IMR-90 (cell line): Measurements from ENCODE around the gene RAB26. TPM values are rescaled to one million over a fixed set of nuclear protein-coding genes. Genes with fewer than 3 reads are reported as not detected.

ENCODE experiments used
- ATAC-seq: fragments of 200-7000 bp; cut with Tn5 transposase; 2 replicates; pipeline ENCODE4 v1.9.1; 2020; ENCODE audit warnings: low read depth, mild to moderate bottlenecking, moderate library complexity
- BruUV-seq: library from RNA; stranded (reverse); fragments of 400-500 nt; replicated peaks from 2 replicates; lab custom pipeline; 2021; lab: Mats Ljungman, UMichigan
- CTCF ChIA-PET: fragments of 300-600 bp; formaldehyde crosslinking; extraction: SDS; loops from one replicate; lab custom pipeline; 2021; ENCODE audit warnings: antibody characterized with exemption; lab: Yijun Ruan, JAX
- POLR2A ChIA-PET: fragments of 300-600 bp; sonication (Branson Sonifier 250); formaldehyde crosslinking; loops from one replicate; lab custom pipeline; 2022; ENCODE audit warnings: antibody characterized with exemption; ENCODE audit not compliant: unreplicated experiment; lab: Charles Lee
- DNase-seq: peaks from one replicate; pipeline ENCODE4 v3.0.0; 2013
- H2AFZ ChIP-seq: replicated peaks from 2 replicates; pipeline ENCODE3; 2013; ENCODE audit warnings: low read length, mild to moderate bottlenecking; ENCODE audit not compliant: poor library complexity
- H2AK5ac ChIP-seq: 2 replicates; pipeline ENCODE4 v1.6.1; 2013; ENCODE audit warnings: low read depth, low read length, inconsistent platforms
- H2AK9ac ChIP-seq: replicated peaks from 2 replicates; pipeline ENCODE3; 2013; ENCODE audit warnings: mild to moderate bottlenecking, low read depth, low read length, moderate library complexity; ENCODE audit not compliant: poor library complexity
- H2BK120ac ChIP-seq: 2 replicates; pipeline ENCODE4 v1.6.1; 2013; ENCODE audit warnings: low read depth, low read length, inconsistent platforms
- H2BK15ac ChIP-seq: 3 replicates; pipeline ENCODE4 v1.6.1; 2013; ENCODE audit warnings: low read depth, low read length, inconsistent platforms
- H2BK20ac ChIP-seq: 2 replicates; pipeline ENCODE4 v1.6.1; 2013; ENCODE audit warnings: low read depth, mild to moderate bottlenecking, inconsistent platforms, low read length, moderate library complexity
- H2BK5ac ChIP-seq: 2 replicates; pipeline ENCODE4 v1.6.1; 2013; ENCODE audit warnings: mild to moderate bottlenecking, low read depth, low read length, inconsistent platforms; ENCODE audit not compliant: poor library complexity, severe bottlenecking
- H3K14ac ChIP-seq: replicated peaks from 2 replicates; pipeline ENCODE4 v1.6.1; 2013; ENCODE audit warnings: low read depth, low read length, inconsistent platforms
- H3K18ac ChIP-seq: 2 replicates; pipeline ENCODE4 v1.6.1; 2013; ENCODE audit warnings: low read depth, low read length, control low read depth
- H3K23ac ChIP-seq: 2 replicates; pipeline ENCODE4 v1.6.1; 2013; ENCODE audit warnings: low read depth, low read length, inconsistent platforms
- H3K27ac ChIP-seq: 2 replicates; pipeline ENCODE4 v1.5.1; 2013; ENCODE audit warnings: mild to moderate bottlenecking, control low read depth, low read length; ENCODE audit not compliant: insufficient read depth
- H3K27me3 ChIP-seq: 2 replicates; pipeline ENCODE4 v1.6.1; 2013; ENCODE audit warnings: low read length; ENCODE audit not compliant: control insufficient read depth, insufficient read depth
- H3K36me3 ChIP-seq: 2 replicates; pipeline ENCODE4 v1.6.1; 2013; ENCODE audit warnings: low read length, mixed read lengths; ENCODE audit not compliant: control insufficient read depth, insufficient read depth
- H3K4ac ChIP-seq: 2 replicates; pipeline ENCODE4 v1.6.1; 2013; ENCODE audit warnings: low read depth, low read length, inconsistent platforms
- H3K4me1 ChIP-seq: 2 replicates; pipeline ENCODE4 v1.6.1; 2013; ENCODE audit warnings: low read length, mixed read lengths; ENCODE audit not compliant: control insufficient read depth, insufficient read depth
- H3K4me2 ChIP-seq: 2 replicates; pipeline ENCODE4 v1.6.1; 2013; ENCODE audit warnings: low read depth, mild to moderate bottlenecking, control low read depth, low read length, moderate library complexity
- H3K4me3 ChIP-seq: 2 replicates; pipeline ENCODE4 v1.5.1; 2013; ENCODE audit warnings: low read depth, mild to moderate bottlenecking, control low read depth, low read length, moderate library complexity; ENCODE audit not compliant: insufficient read depth
- H3K56ac ChIP-seq: 2 replicates; pipeline ENCODE4 v1.6.1; 2013; ENCODE audit warnings: low read length, inconsistent platforms; ENCODE audit not compliant: insufficient read depth; ENCODE audit errors: extremely low read depth
- H3K79me1 ChIP-seq, 2 experiments: 2 replicates each; pipeline ENCODE4 v1.6.1; 2013; ENCODE audit warnings: low read length in 2 of 2, inconsistent platforms in 1 of 2, low read depth in 1 of 2
- H3K9ac ChIP-seq: 2 replicates; pipeline ENCODE4 v1.6.1; 2013; ENCODE audit warnings: low read depth, low read length, control low read depth
- H3K9me1 ChIP-seq: 2 replicates; pipeline ENCODE4 v1.6.1; 2013; ENCODE audit warnings: low read length, inconsistent platforms; ENCODE audit not compliant: insufficient read depth
- H3K9me3 ChIP-seq: 2 replicates; pipeline ENCODE4 v1.6.1; 2013; ENCODE audit warnings: low read length; ENCODE audit not compliant: control insufficient read depth, insufficient read depth
- H4K20me1 ChIP-seq: 2 replicates; pipeline ENCODE4 v1.6.1; 2013; ENCODE audit warnings: low read length, inconsistent platforms; ENCODE audit not compliant: insufficient read depth
- H4K5ac ChIP-seq: 2 replicates; pipeline ENCODE4 v1.6.1; 2013; ENCODE audit warnings: mild to moderate bottlenecking, low read depth, low read length, control low read depth
- H4K8ac ChIP-seq, 2 experiments: 2 replicates each; pipeline ENCODE4 v1.6.1; 2013; ENCODE audit warnings: low read depth in 2 of 2, low read length in 2 of 2, control low read depth in 1 of 2, inconsistent platforms in 1 of 2
- H4K91ac ChIP-seq: 2 replicates; pipeline ENCODE4 v1.6.1; 2013; ENCODE audit warnings: low read depth, low read length, inconsistent platforms; ENCODE audit not compliant: insufficient read depth
- BHLHE40 ChIP-seq: fragments of 150-350 bp; IDR thresholded peaks from 2 replicates; pipeline ENCODE4 v1.6.1; 2016; ENCODE audit warnings: mild to moderate bottlenecking, low read depth, low read length
- CEBPB ChIP-seq: IDR thresholded peaks from 2 replicates; pipeline ENCODE4 v1.6.1; 2012; ENCODE audit warnings: low read depth, low read length, improper control_type of control experiment
- FOS ChIP-seq: fragments of 150-350 bp; IDR thresholded peaks from 2 replicates; pipeline ENCODE4 v1.6.1; 2016; ENCODE audit warnings: low read depth, low read length
- MAFK ChIP-seq: IDR thresholded peaks from 2 replicates; pipeline ENCODE4 v1.6.1; 2012; ENCODE audit warnings: low read depth, low read length, improper control_type of control experiment
- MAZ ChIP-seq: IDR thresholded peaks from 2 replicates; pipeline ENCODE4 v1.6.1; 2012; ENCODE audit warnings: low read depth, mild to moderate bottlenecking, low read length, improper control_type of control experiment, moderate library complexity, borderline replicate concordance
- MXI1 ChIP-seq: IDR thresholded peaks from 2 replicates; pipeline ENCODE4 v1.6.1; 2012; ENCODE audit warnings: low read depth, mild to moderate bottlenecking, low read length, moderate library complexity, borderline replicate concordance
- NFE2L2 ChIP-seq: fragments of 150-350 bp; IDR thresholded peaks from 2 replicates; pipeline ENCODE4 v1.6.1; 2016; ENCODE audit warnings: low read depth, mild to moderate bottlenecking, low read length
- POLR2A ChIP-seq: IDR thresholded peaks from 2 replicates; pipeline ENCODE4 v1.6.1; 2012; ENCODE audit warnings: mild to moderate bottlenecking, low read depth, low read length
- RAD21 ChIP-seq: IDR thresholded peaks from 2 replicates; pipeline ENCODE4 v1.6.1; 2012; ENCODE audit warnings: low read length, improper control_type of control experiment
- RCOR1 ChIP-seq: IDR thresholded peaks from 2 replicates; pipeline ENCODE4 v1.6.1; 2012; ENCODE audit warnings: mild to moderate bottlenecking, low read length, improper control_type of control experiment; ENCODE audit not compliant: insufficient replicate concordance
- RFX5 ChIP-seq: IDR thresholded peaks from 2 replicates; pipeline ENCODE4 v1.8.0; 2012; ENCODE audit warnings: low read depth, mild to moderate bottlenecking, low read length, moderate library complexity
- SMC3 ChIP-seq: fragments of 150-350 bp; IDR thresholded peaks from 2 replicates; pipeline ENCODE4 v1.6.1; 2016; ENCODE audit warnings: low read depth, mild to moderate bottlenecking, antibody characterized with exemption, low read length, moderate library complexity
- WGBS, 2 experiments: methylation state at CpG; one replicate each; pipeline versions ENCODE4 v1.1.5 to v1.1.7; 2013; ENCODE audit warnings: missing lambda C conversion rate in 2 of 2; ENCODE audit not compliant: insufficient read length in 1 of 2; ENCODE audit errors: extremely low coverage in 2 of 2; 5-methylcytosine and 5-hydroxymethylcytosine counted together
- dilution Hi-C: fragments of 300-500 bp; cut with HindIII; formaldehyde crosslinking; loops from one replicate; pipeline ENCODE4 v1.14.3; 2018; ENCODE audit warnings: low sequenced_read_pairs; ENCODE audit not compliant: unreplicated experiment
- in situ Hi-C: fragments of 300-500 bp; cut with MboI; formaldehyde crosslinking; loops from 3 replicates; pipeline ENCODE4 v1.14.3; 2019; ENCODE audit warnings: low sequenced_read_pairs, inconsistent platforms, mixed read lengths
- intact Hi-C: fragments of 100-400 bp; cut with micrococcal nuclease; formaldehyde crosslinking; loops from 2 replicates; pipeline ENCODE4 v1.10.0; 2022
- polyA plus RNA-seq, 3 experiments: library from polyadenylated mRNA; depleted of rRNA; stranded (reverse); fragments of >200 nt; gene quantifications; 2 replicates each; pipeline ENCODE4 v1.2.3, GENCODE V29; 2012; ENCODE audit warnings: low replicate concordance in 1 of 3
- total RNA-seq: library from RNA; depleted of rRNA; stranded (reverse); fragments of >200 nt; gene quantifications from 2 replicates; pipeline ENCODE4 v1.2.3, GENCODE V29; 2012
- TF ChIP-seq, protein P1 (sequence below): fragments of 150-350 bp; IDR thresholded peaks from 2 replicates; pipeline ENCODE4 v1.6.1; 2017; ENCODE audit warnings: mild to moderate bottlenecking, antibody characterized with exemption, low read length, low read depth
- TF ChIP-seq, protein P2 (sequence below): conservative IDR thresholded peaks from 2 replicates; pipeline ENCODE4 v1.5.1; 2012; ENCODE audit warnings: mild to moderate bottlenecking, low read depth, low read length, improper control_type of control experiment
- TF ChIP-seq, protein P3 (sequence below): fragments of 150-350 bp; IDR thresholded peaks from 2 replicates; pipeline ENCODE4 v1.6.1; 2016; ENCODE audit warnings: low read depth, mild to moderate bottlenecking, low read length, moderate library complexity, borderline replicate concordance

RAB26 gene
- total and polyA plus RNA-seq, 2 of the 4 experiments (the other 2 are of a cell fraction): 1.1 to 4.5 TPM

DNA sequence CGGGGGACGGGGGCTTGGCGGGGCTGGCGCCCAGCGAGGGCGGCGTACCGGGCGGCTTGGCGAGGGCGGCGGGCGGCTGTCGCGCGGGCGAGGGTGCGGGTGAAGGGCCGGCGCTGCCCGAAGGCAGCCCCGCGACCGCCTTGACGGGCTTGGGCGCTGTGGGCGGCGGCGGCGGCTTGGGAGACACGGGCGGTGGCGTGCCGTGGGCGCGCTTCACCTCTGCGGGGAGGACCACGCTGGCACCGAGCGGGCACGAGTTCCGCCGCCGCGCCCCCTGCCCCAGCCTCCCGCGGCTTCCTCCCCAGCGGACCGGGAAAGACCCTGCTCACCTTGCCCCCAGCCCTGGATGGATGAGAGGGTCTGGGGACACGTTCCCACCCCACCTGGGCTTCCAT, 30.7 kb downstream of the RAB26 start:
- H3K56ac ChIP-seq: no peak overlapping the region
- BruUV-seq: no TSS peak
- H3K4me3 ChIP-seq: no peak overlapping the region
- ChIA-PET POLR2A (no interaction called here), CTCF (no interaction called here)
- H2BK5ac ChIP-seq: no peak overlapping the region
- no peak overlapping the region for H2BK15ac ChIP-seq
- no peak overlapping the region for H3K4me2 ChIP-seq
- H3K14ac ChIP-seq: no peak overlapping the region
- no peak for TF ChIP-seq MXI1
- no peak for TF ChIP-seq RAD21
- TF ChIP-seq, protein P1, sequence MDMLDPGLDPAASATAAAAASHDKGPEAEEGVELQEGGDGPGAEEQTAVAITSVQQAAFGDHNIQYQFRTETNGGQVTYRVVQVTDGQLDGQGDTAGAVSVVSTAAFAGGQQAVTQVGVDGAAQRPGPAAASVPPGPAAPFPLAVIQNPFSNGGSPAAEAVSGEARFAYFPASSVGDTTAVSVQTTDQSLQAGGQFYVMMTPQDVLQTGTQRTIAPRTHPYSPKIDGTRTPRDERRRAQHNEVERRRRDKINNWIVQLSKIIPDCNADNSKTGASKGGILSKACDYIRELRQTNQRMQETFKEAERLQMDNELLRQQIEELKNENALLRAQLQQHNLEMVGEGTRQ: no peak
- TF ChIP-seq SMC3: no peak
- TF ChIP-seq MAZ: no peak
- TF ChIP-seq, protein P2, sequence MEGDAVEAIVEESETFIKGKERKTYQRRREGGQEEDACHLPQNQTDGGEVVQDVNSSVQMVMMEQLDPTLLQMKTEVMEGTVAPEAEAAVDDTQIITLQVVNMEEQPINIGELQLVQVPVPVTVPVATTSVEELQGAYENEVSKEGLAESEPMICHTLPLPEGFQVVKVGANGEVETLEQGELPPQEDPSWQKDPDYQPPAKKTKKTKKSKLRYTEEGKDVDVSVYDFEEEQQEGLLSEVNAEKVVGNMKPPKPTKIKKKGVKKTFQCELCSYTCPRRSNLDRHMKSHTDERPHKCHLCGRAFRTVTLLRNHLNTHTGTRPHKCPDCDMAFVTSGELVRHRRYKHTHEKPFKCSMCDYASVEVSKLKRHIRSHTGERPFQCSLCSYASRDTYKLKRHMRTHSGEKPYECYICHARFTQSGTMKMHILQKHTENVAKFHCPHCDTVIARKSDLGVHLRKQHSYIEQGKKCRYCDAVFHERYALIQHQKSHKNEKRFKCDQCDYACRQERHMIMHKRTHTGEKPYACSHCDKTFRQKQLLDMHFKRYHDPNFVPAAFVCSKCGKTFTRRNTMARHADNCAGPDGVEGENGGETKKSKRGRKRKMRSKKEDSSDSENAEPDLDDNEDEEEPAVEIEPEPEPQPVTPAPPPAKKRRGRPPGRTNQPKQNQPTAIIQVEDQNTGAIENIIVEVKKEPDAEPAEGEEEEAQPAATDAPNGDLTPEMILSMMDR: no peak
- no peak for TF ChIP-seq CEBPB
- TF ChIP-seq, protein P3, sequence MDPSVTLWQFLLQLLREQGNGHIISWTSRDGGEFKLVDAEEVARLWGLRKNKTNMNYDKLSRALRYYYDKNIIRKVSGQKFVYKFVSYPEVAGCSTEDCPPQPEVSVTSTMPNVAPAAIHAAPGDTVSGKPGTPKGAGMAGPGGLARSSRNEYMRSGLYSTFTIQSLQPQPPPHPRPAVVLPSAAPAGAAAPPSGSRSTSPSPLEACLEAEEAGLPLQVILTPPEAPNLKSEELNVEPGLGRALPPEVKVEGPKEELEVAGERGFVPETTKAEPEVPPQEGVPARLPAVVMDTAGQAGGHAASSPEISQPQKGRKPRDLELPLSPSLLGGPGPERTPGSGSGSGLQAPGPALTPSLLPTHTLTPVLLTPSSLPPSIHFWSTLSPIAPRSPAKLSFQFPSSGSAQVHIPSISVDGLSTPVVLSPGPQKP: no peak
- no peak for TF ChIP-seq POLR2A
- no peak for TF ChIP-seq BHLHE40
- no peak for TF ChIP-seq RFX5
- no peak for TF ChIP-seq NFE2L2
- no peak for TF ChIP-seq RCOR1
- TF ChIP-seq MAFK: no peak
- TF ChIP-seq FOS: no peak
- H3K23ac ChIP-seq: no peak overlapping the region
- no peak overlapping the region for H3K4ac ChIP-seq
- no peak for DNase-seq
- peaks cover 36% of the 10 kb centered on the region for H3K36me3 ChIP-seq
- dilution Hi-C loops (no loop called here), in situ Hi-C loops (no loop called here), intact Hi-C loops (no loop called here)
- H3K9me3 ChIP-seq: no peaks in the 10 kb centered on the region
- H2AFZ ChIP-seq: no peak overlapping the region
- H3K9ac ChIP-seq: no peak overlapping the region
- H2AK9ac ChIP-seq: no peak overlapping the region
- no peak overlapping the region for H2AK5ac ChIP-seq
- H2BK120ac ChIP-seq: no peak overlapping the region
- H4K20me1 ChIP-seq: peaks cover 7% of the 10 kb centered on the region; the same call in 1 of the 2 replicates
- no peak overlapping the region for H3K18ac ChIP-seq
- no peak overlapping the region for H2BK20ac ChIP-seq
- no peak overlapping the region for H3K27ac ChIP-seq
- no peaks in the 10 kb centered on the region for H3K79me1 ChIP-seq
- H3K27me3 ChIP-seq: no peaks in the 10 kb centered on the region
- WGBS, 2 experiments: 36% methylated on average over 30 of the region's 50 CpGs; no CpG with 5 or more reads in 1 of the 2 experiments
- no peak; the same call in 1 of the 2 replicates for ATAC-seq
- no peaks in the 10 kb centered on the region for H3K9me1 ChIP-seq
- H4K8ac ChIP-seq: no peak overlapping the region
- no peak overlapping the region for H4K5ac ChIP-seq
- H3K4me1 ChIP-seq: no peaks in the 10 kb centered on the region
- H4K91ac ChIP-seq: no peak overlapping the region
